Endodermal cell (in vitro differentiated cells): ENCODE measurements around the gene PXDN. TPM values are rescaled to one million over a fixed set of nuclear protein-coding genes. Genes with fewer than 3 reads are reported as not detected.

Experiments
- DNase-seq: peaks from one replicate; pipeline ENCODE4 v3.0.0-alpha.2; 2017
- H3K27ac ChIP-seq: 2 replicates; pipeline ENCODE4 v1.5.1; 2013; ENCODE audit warnings: mild to moderate bottlenecking, low read depth, low read length, moderate library complexity
- H3K27me3 ChIP-seq: 2 replicates; pipeline ENCODE4 v1.6.1; 2013; ENCODE audit warnings: mild to moderate bottlenecking, low read length, moderate library complexity; ENCODE audit not compliant: insufficient read depth, control insufficient read depth, poor library complexity, severe bottlenecking
- H3K36me3 ChIP-seq: 2 replicates; pipeline ENCODE4 v1.7.0; 2013; ENCODE audit warnings: mild to moderate bottlenecking, low read length, moderate library complexity; ENCODE audit not compliant: control insufficient read depth, insufficient read depth
- H3K4me1 ChIP-seq: one replicate; pipeline ENCODE4 v1.7.0; 2013; ENCODE audit warnings: low read length; ENCODE audit not compliant: control insufficient read depth, insufficient read depth
- H3K4me3 ChIP-seq: 2 replicates; pipeline ENCODE4 v1.5.1; 2013; ENCODE audit warnings: mild to moderate bottlenecking, low read length, moderate library complexity
- H3K9ac ChIP-seq: 2 replicates; pipeline ENCODE4 v1.6.1; 2013; ENCODE audit warnings: mild to moderate bottlenecking, low read length, moderate library complexity; ENCODE audit not compliant: poor library complexity, severe bottlenecking; ENCODE audit errors: extremely low read depth
- H3K9me3 ChIP-seq: 2 replicates; pipeline ENCODE4 v1.6.1; 2013; ENCODE audit warnings: mild to moderate bottlenecking, low read length, moderate library complexity; ENCODE audit not compliant: control insufficient read depth
- H3K27ac Mint-ChIP-seq: 2 replicates; pipeline ENCODE4 v1.8.0; 2020; ENCODE audit warnings: mixed read lengths
- H3K27me3 Mint-ChIP-seq: 2 replicates; pipeline ENCODE4 v1.8.0; 2021; ENCODE audit warnings: mild to moderate bottlenecking, mixed read lengths; ENCODE audit not compliant: insufficient read depth
- H3K36me3 Mint-ChIP-seq: 2 replicates; pipeline ENCODE4 v1.8.0; 2020; ENCODE audit warnings: low read depth, mixed read lengths
- H3K4me1 Mint-ChIP-seq: 2 replicates; pipeline ENCODE4 v1.8.0; 2020; ENCODE audit warnings: mixed read lengths
- H3K4me3 Mint-ChIP-seq: 2 replicates; pipeline ENCODE4 v1.8.0; 2020; ENCODE audit warnings: mild to moderate bottlenecking, moderate library complexity, mixed read lengths
- H3K9me3 Mint-ChIP-seq: 2 replicates; pipeline ENCODE4 v1.8.0; 2020; ENCODE audit warnings: mild to moderate bottlenecking, mixed read lengths
- WGBS, 2 experiments: methylation state at CpG; one replicate each; pipeline versions ENCODE4 v1.1.5 to v1.1.7; 2013; ENCODE audit warnings: missing lambda C conversion rate in 2 of 2, mixed read lengths in 1 of 2; ENCODE audit not compliant: insufficient coverage in 1 of 2, insufficient read length in 1 of 2; 5-methylcytosine and 5-hydroxymethylcytosine counted together
- total RNA-seq, 2 donors: library from RNA; stranded (reverse); fragmentation: NEBNext Ultra II Directional in 1 of 2; extraction: Animal tissue kit (Norgen Biotek cat#: 25700) in 1 of 2; gene quantifications; 2 replicates in 1 of 2; 3 replicates in 1 of 2; pipeline ENCODE4 v1.2.1, GENCODE V29; 2021
- TF ChIP-seq, protein P1 (sequence below): fragments of 200-600 bp; sonication (generic); conservative IDR thresholded peaks from 2 replicates; pipeline ENCODE4 v1.5.0; 2021; ENCODE audit warnings: antibody characterized with exemption, mild to moderate bottlenecking

The PXDN gene
- total RNA-seq, 2 donors from 2014 or later, result 212 to 247 TPM

DNA sequence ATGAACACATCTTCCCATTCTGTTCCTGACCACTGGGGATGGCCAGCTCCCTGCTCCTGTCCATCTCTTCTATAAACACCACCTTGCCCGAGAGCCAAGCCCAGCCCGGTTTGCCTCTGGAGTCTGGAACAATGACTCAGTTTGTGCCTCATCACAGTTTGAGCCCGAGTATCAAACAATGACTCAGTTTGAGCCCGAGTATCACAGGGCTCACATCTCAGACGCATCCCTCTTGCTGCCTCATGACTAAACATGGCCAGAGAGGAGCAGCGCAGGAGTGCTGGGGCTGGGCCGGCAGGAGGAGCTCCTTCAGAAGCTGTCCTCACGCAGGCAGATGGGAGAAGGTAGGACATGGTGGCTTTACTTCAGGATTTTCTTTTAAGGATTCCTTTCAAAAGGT is 68.7 kb downstream of the PXDN start:
- H3K9ac ChIP-seq, result no peak overlapping the region
- Mint-ChIP-seq H3K4me1 (peaks cover 14% of the 10 kb centered on the region), H3K4me3 (no peak overlapping the region), H3K9me3 (no peaks in the 10 kb centered on the region), H3K36me3 (peaks cover 69% of the 10 kb centered on the region), H3K27me3 (no peaks in the 10 kb centered on the region), H3K27ac (peak overlapping the region; percentile 20)
- TF ChIP-seq, protein P1, sequence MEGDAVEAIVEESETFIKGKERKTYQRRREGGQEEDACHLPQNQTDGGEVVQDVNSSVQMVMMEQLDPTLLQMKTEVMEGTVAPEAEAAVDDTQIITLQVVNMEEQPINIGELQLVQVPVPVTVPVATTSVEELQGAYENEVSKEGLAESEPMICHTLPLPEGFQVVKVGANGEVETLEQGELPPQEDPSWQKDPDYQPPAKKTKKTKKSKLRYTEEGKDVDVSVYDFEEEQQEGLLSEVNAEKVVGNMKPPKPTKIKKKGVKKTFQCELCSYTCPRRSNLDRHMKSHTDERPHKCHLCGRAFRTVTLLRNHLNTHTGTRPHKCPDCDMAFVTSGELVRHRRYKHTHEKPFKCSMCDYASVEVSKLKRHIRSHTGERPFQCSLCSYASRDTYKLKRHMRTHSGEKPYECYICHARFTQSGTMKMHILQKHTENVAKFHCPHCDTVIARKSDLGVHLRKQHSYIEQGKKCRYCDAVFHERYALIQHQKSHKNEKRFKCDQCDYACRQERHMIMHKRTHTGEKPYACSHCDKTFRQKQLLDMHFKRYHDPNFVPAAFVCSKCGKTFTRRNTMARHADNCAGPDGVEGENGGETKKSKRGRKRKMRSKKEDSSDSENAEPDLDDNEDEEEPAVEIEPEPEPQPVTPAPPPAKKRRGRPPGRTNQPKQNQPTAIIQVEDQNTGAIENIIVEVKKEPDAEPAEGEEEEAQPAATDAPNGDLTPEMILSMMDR, result no peak
- peaks cover 82% of the 10 kb centered on the region for H3K36me3 ChIP-seq
- no peak overlapping the region for H3K27ac ChIP-seq
- peaks cover 13% of the 10 kb centered on the region for H3K4me1 ChIP-seq
- no peaks in the 10 kb centered on the region for H3K27me3 ChIP-seq
- 89 to 92% methylated on average over 4 to 8 of the region's 8 CpGs for WGBS, 2 experiments
- no peaks in the 10 kb centered on the region for H3K9me3 ChIP-seq
- peak; percentile 47 for DNase-seq
- H3K4me3 ChIP-seq, result no peak overlapping the region

DNA sequence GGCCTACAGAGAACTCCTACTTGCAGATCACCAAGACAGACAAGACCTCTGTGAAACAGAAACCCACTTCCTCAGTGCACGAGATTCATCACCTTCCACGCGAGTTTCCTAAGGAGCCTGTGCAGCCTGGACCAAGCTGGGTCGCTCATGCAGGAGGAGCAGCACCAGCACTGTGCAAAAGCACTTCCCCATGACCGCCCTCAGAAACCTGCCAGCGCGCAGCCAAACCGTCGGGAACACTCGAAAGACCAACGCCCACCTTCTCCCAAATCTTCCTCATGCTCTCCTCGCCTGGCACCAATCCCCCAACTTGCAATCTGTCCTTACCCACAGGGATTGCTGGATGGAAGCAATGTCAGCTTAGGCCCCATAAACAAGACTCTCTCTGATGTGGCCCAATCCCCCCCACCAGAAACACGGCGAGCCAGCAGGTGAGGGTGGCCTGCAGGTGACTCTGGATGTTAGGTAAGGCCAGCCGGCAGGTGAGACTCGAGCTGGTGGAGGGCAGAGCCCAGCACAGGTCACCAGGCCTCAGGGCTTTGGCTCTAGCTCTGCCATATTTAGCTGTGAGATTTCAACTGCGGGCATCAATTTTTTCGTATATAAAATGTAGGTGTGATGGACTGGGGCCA is 69.4 kb downstream of the PXDN start:
- Histone ChIP-seq H3K9ac (no peak overlapping the region), H3K27me3 (no peaks in the 10 kb centered on the region), H3K36me3 (peaks cover 83% of the 10 kb centered on the region), H3K4me1 (peaks cover 13% of the 10 kb centered on the region), H3K27ac (no peak overlapping the region), H3K9me3 (no peaks in the 10 kb centered on the region), H3K4me3 (no peak overlapping the region)
- peaks cover 75% of the 10 kb centered on the region for H3K36me3 Mint-ChIP-seq
- no peaks in the 10 kb centered on the region for H3K9me3 Mint-ChIP-seq
- H3K4me1 Mint-ChIP-seq, result peaks cover 14% of the 10 kb centered on the region
- H3K27me3 Mint-ChIP-seq, result no peaks in the 10 kb centered on the region
- WGBS, 2 experiments, result 94 to 96% methylated on average over 12 to 18 of the region's 18 CpGs
- TF ChIP-seq, protein P1, result no peak
- peak; percentile 35 for DNase-seq
- H3K4me3 Mint-ChIP-seq, result no peak overlapping the region
- no peak overlapping the region for H3K27ac Mint-ChIP-seq

DNA sequence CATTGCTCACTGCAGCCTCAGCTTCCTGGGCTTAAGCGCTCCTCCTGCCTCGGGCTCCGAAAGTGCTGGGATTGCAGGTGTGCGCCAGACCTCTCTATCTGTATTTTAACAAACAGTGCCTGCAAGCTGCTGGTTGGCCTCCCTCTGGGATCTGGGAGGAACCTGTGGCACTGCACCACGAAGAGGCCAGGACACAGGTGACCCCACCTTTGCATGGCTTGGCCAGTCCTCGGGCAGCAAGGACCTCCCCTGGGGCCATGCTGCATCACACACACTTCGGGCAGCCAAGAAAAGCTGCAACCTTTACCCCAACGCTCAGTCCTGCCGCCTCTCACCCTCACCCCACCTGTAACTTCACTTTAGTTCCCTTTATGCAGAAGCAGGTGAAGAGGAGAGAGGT is 70.0 kb downstream of the PXDN start:
- H3K27me3 ChIP-seq, result no peaks in the 10 kb centered on the region
- peaks cover 14% of the 10 kb centered on the region for H3K4me1 Mint-ChIP-seq
- no peaks in the 10 kb centered on the region for H3K9me3 ChIP-seq
- H3K36me3 ChIP-seq, result peaks cover 81% of the 10 kb centered on the region
- no peak overlapping the region for H3K27ac ChIP-seq
- H3K4me3 ChIP-seq, result no peak overlapping the region
- H3K27me3 Mint-ChIP-seq, result no peaks in the 10 kb centered on the region
- peak; percentile 30 for DNase-seq
- WGBS, 2 experiments, result 90 to 95% methylated on average over 5 to 8 of the region's 9 CpGs
- TF ChIP-seq, protein P1, result no peak
- H3K36me3 Mint-ChIP-seq, result peaks cover 77% of the 10 kb centered on the region
- no peak overlapping the region for H3K9ac ChIP-seq
- no peaks in the 10 kb centered on the region for H3K9me3 Mint-ChIP-seq
- H3K4me1 ChIP-seq, result peaks cover 13% of the 10 kb centered on the region
- H3K27ac Mint-ChIP-seq, result no peak overlapping the region
- H3K4me3 Mint-ChIP-seq, result no peak overlapping the region
